K562 (cell line): ENCODE measurements around the gene NXN. TPM values are rescaled to one million over a fixed set of nuclear protein-coding genes. Genes with fewer than 3 reads are reported as not detected.

ENCODE experiments used
- ATAC-seq: fragments of 200-7000 bp; cut with Tn5 transposase; 3 replicates; pipeline ENCODE4 v1.9.1; 2020; ENCODE audit warnings: moderate library complexity
- BruUV-seq: library from RNA; stranded (reverse); fragments of 400-500 nt; replicated peaks from 2 replicates; lab custom pipeline; 2021; lab: Mats Ljungman, UMichigan
- CTCF ChIA-PET: fragments of 300-600 bp; formaldehyde crosslinking; extraction: SDS; loops from one replicate; lab custom pipeline; 2021; ENCODE audit warnings: low intra/inter-chr PET ratio; lab: Yijun Ruan, JAX
- POLR2A ChIA-PET: fragments of 300-600, 350-650 bp; sonication (Branson Sonifier 250); formaldehyde crosslinking; extraction: SDS; loops from one replicate; lab custom pipeline; 2021; ENCODE audit warnings: antibody characterized with exemption, inconsistent platforms; lab: Yijun Ruan, JAX
- DNase-seq, 4 experiments: peaks; one replicate each; pipeline versions ENCODE4 v3.0.0 to v3.0.0-alpha.2; 2011 to 2018; ENCODE audit warnings: low spot score in 3 of 4, mixed read lengths in 3 of 4; ENCODE audit errors: extremely low read depth in 1 of 4
- FAIRE-seq: peaks from 2 replicates; lab custom pipeline; 2011; peaks lifted over from hg19 to GRCh38; lab: Jason Lieb, UNC
- H2AFZ ChIP-seq: 2 replicates; pipeline ENCODE4 v1.6.0; 2011; ENCODE audit warnings: low read depth, low read length, control low read depth, inconsistent platforms
- H3K27ac ChIP-seq: fragments of 200-600 bp; 3 replicates; pipeline ENCODE4 v1.8.0; 2011; ENCODE audit warnings: low read depth, mild to moderate bottlenecking, control low read depth, inconsistent platforms, low read length, moderate library complexity, mixed read lengths; ENCODE audit errors: extremely low read depth
- H3K27me3 ChIP-seq, 2 experiments: fragments of 300-600 bp in 1 of 2; 2 replicates in 1 of 2; 3 replicates in 1 of 2; pipeline versions ENCODE4 v1.6.0 to v1.8.0; 2011; ENCODE audit warnings: inconsistent platforms in 2 of 2, low read length in 2 of 2, mild to moderate bottlenecking in 1 of 2, mixed read lengths in 1 of 2, moderate library complexity in 1 of 2; ENCODE audit not compliant: control insufficient read depth in 2 of 2, insufficient read depth in 2 of 2
- H3K36me3 ChIP-seq: fragments of 300-600 bp; 3 replicates; pipeline ENCODE4 v1.8.0; 2011; ENCODE audit warnings: mild to moderate bottlenecking, low read length, inconsistent platforms; ENCODE audit not compliant: control insufficient read depth, insufficient read depth
- H3K4me1 ChIP-seq, 2 experiments: fragments of 200-600 bp in 1 of 2; replicated peaks in 1 of 2; 2 replicates in 1 of 2; 3 replicates in 1 of 2; pipeline versions ENCODE4 v1.5.1 to v1.8.0; 2011; ENCODE audit warnings: inconsistent platforms in 2 of 2, low read length in 2 of 2, mild to moderate bottlenecking in 1 of 2, mixed read lengths in 1 of 2, moderate library complexity in 1 of 2; ENCODE audit not compliant: control insufficient read depth in 2 of 2, insufficient read depth in 2 of 2
- H3K4me2 ChIP-seq: 2 replicates; pipeline ENCODE4 v1.6.1; 2011; ENCODE audit warnings: low read length, control low read depth, inconsistent platforms, mixed read lengths; ENCODE audit not compliant: insufficient read depth
- H3K4me3 ChIP-seq: fragments of 200-600 bp; sonication (generic), shearing (Covaris generic); 2 replicates; pipeline ENCODE4 v1.5.1; 2016; ENCODE audit warnings: control low read depth, inconsistent platforms
- H3K79me2 ChIP-seq: fragments of 200-600 bp; 3 replicates; pipeline ENCODE4 v1.8.0; 2011; ENCODE audit warnings: low read length, inconsistent platforms; ENCODE audit not compliant: control insufficient read depth, insufficient read depth
- H3K9ac ChIP-seq, 2 experiments: 2 replicates each; pipeline versions ENCODE4 v1.6.0 to v1.6.1; 2011; ENCODE audit warnings: low read depth in 2 of 2, low read length in 2 of 2, control low read depth in 1 of 2, inconsistent platforms in 1 of 2, mild to moderate bottlenecking in 1 of 2, mixed read lengths in 1 of 2; ENCODE audit not compliant: insufficient read depth in 1 of 2
- H3K9me1 ChIP-seq: one replicate; pipeline ENCODE4 v1.6.0; 2011; ENCODE audit warnings: inconsistent platforms, mild to moderate bottlenecking, low read length, moderate library complexity; ENCODE audit not compliant: control insufficient read depth, insufficient read depth
- H3K9me3 ChIP-seq: replicated peaks from 2 replicates; pipeline ENCODE4 v1.5.1; 2011; ENCODE audit warnings: low read depth, low read length, inconsistent platforms; ENCODE audit not compliant: control insufficient read depth, insufficient read depth
- H4K20me1 ChIP-seq: replicated peaks from 2 replicates; pipeline ENCODE4 v1.6.1; 2011; ENCODE audit warnings: low read length, inconsistent platforms, mixed read lengths; ENCODE audit not compliant: control insufficient read depth, insufficient read depth
- ARID3A ChIP-seq: IDR thresholded peaks from 2 replicates; pipeline ENCODE4 v1.6.1; 2012; ENCODE audit warnings: low read depth, low read length, improper control_type of control experiment, borderline replicate concordance
- ELK3 ChIP-seq: fragments of 450-650 bp; formaldehyde crosslinking; IDR thresholded peaks from 2 replicates; pipeline ENCODE4 v1.4.0; 2020; ENCODE audit warnings: mild to moderate bottlenecking
- HDAC3 ChIP-seq: fragments of 450-650 bp; IDR thresholded peaks from 2 replicates; pipeline ENCODE4 v1.6.1; 2018; ENCODE audit warnings: borderline replicate concordance, mild to moderate bottlenecking, moderate library complexity; ENCODE audit not compliant: partially characterized antibody
- MAX ChIP-seq: sonication (generic); formaldehyde crosslinking; IDR thresholded peaks from 2 replicates; pipeline ENCODE4 v1.9.0; 2022; ENCODE audit warnings: mild to moderate bottlenecking, missing genetic modification reagents
- MBD2 ChIP-seq: sonication (generic); IDR thresholded peaks from 2 replicates; pipeline ENCODE4 v1.6.1; 2016; ENCODE audit warnings: low read depth, borderline replicate concordance
- MTA3 ChIP-seq: fragments of 450-650 bp; formaldehyde crosslinking; IDR thresholded peaks from 2 replicates; pipeline ENCODE4 v1.6.1; 2017; ENCODE audit warnings: mild to moderate bottlenecking, borderline replicate concordance
- NFE2 ChIP-seq: IDR thresholded peaks from 2 replicates; pipeline ENCODE4 v1.6.1; 2014; ENCODE audit warnings: antibody characterized with exemption, low read depth
- PYGO2 ChIP-seq: fragments of 450-650 bp; IDR thresholded peaks from 2 replicates; pipeline ENCODE4 v1.6.1; 2016; ENCODE audit warnings: mild to moderate bottlenecking, missing genetic modification characterization, moderate library complexity, missing compliant biosample characterization
- ZNF766 ChIP-seq: fragments of 200-800 bp; sonication (Bioruptor generic); conservative IDR thresholded peaks from 2 replicates; pipeline ENCODE4 v1.6.1; 2016; ENCODE audit warnings: missing genetic modification characterization, missing compliant biosample characterization
- WGBS: fragments of 100-300 bp; shearing (Covaris generic); methylation state at CpG from one replicate; pipeline ENCODE4 v1.1.6; 2016; ENCODE audit warnings: low coverage, mixed read lengths; ENCODE audit not compliant: insufficient coverage; ENCODE audit errors: missing lambda C conversion rate; 5-methylcytosine and 5-hydroxymethylcytosine counted together
- in situ Hi-C: fragments of 300-500 bp; cut with MboI; formaldehyde crosslinking; loops from 4 replicates; pipeline ENCODE4 v1.15.0; 2018; ENCODE audit warnings: inconsistent platforms, mixed read lengths
- intact Hi-C: fragments of 100-400 bp; cut with micrococcal nuclease; formaldehyde crosslinking; loops from 2 replicates; pipeline ENCODE4 v1.14.2; 2022
- polyA plus RNA-seq, 8 experiments: library from polyadenylated mRNA; depleted of rRNA in 4 of 8; stranded (reverse) in 5 of 8; unstranded in 3 of 8; fragments of >200 nt; fragmentation: Nextera tagmentation in 2 of 8; fragmentation: Illumina TruSeq in 1 of 8; extraction: Ambion mirVana in 2 of 8; extraction: Trizol in 1 of 8; gene quantifications; 2 replicates each; pipeline versions ENCODE4 v1.2.1 to v1.2.3, GENCODE V29; 2011 to 2014; ENCODE audit warnings: inconsistent platforms in 1 of 8, missing spikeins in 1 of 8
- total RNA-seq, 7 experiments: library from RNA; depleted of rRNA in 6 of 7; stranded (reverse); fragments of >200 nt in 6 of 7; fragmentation: Illumina TruSeq in 2 of 7; extraction: Trizol in 2 of 7; gene quantifications; 2 replicates each; pipeline versions ENCODE4 v1.2.1 to v1.2.3, GENCODE V29; 2011 to 2021; ENCODE audit warnings: low replicate concordance in 1 of 7

Gene NXN
- total and polyA plus RNA-seq, 9 of the 15 experiments (the other 6 are each of a cell fraction or from before 2014, with no cell fraction given) = 0.08 to 0.39 (median 0.29) TPM; not detected in 5

- TF ChIP-seq ELK3 (no peak), NFE2 (no peak), MBD2 (no peak), HDAC3 (no peak), PYGO2 (tag) (no peak)
These were observed 82.5 kb downstream of the NXN start (continued) for GRCh38 chr17:896953-897661.

- H3K4me3 ChIP-seq = no peak overlapping the region
- BruUV-seq = no TSS peak
- ATAC-seq (no peak), DNase-seq (no peak), FAIRE-seq (no peak)
- H3K9me1 ChIP-seq = no peaks in the 10 kb centered on the region
- no peak overlapping the region for H3K4me2 ChIP-seq
- ChIA-PET POLR2A (interaction anchor here (0.7 kb wide), 2 partner anchors 88 to 151 kb away, joined by 3 to 4 read pairs; no protein-coding TSS in a partner anchor), CTCF (no interaction called here)
- intact Hi-C loops = no loop called here
- WGBS = 9% methylated on average over 13 of the region's 14 CpGs
- H3K79me2 ChIP-seq = no peaks in the 10 kb centered on the region
- in situ Hi-C loops = no loop called here
- no peak overlapping the region for H3K27ac ChIP-seq
- no peaks in the 10 kb centered on the region for H4K20me1 ChIP-seq
- H3K9ac ChIP-seq = no peak overlapping the region
- no peaks in the 10 kb centered on the region for H3K4me1 ChIP-seq
- H2AFZ ChIP-seq = no peak overlapping the region
- no peaks in the 10 kb centered on the region for H3K9me3 ChIP-seq
- TF ChIP-seq ARID3A (no peak), MAX (CRISPR knock-in tag) (no peak), MTA3 (no peak), ZNF766 (CRISPR knock-in tag) (no peak)
- no peaks in the 10 kb centered on the region for H3K36me3 ChIP-seq
- H3K27me3 ChIP-seq = peaks cover 8 to 26% of the 10 kb centered on the region in 2 experiments
These were observed 83.1 kb downstream of the NXN start for GRCh38 chr17:896454-896853.
